Parathyroid adenoma (tissue), 2 donors: ENCODE measurements around the gene OGFOD2.

ENCODE experiments used
- H2AFZ ChIP-seq: fragments of 300-600 bp; sonication (generic); one replicate; pipeline ENCODE4 v1.7.0; 2017; ENCODE audit warnings: antibody characterized with exemption, mild to moderate bottlenecking
- H3K27ac ChIP-seq: fragments of 300-600 bp; sonication (generic); one replicate; pipeline ENCODE4 v1.7.0; 2017
- H3K27me3 ChIP-seq: fragments of 300-600 bp; sonication (generic); one replicate; pipeline ENCODE4 v1.7.0; 2017; ENCODE audit warnings: low read length; ENCODE audit not compliant: control insufficient read depth, insufficient read depth
- H3K36me3 ChIP-seq: fragments of 300-600 bp; sonication (generic); one replicate; pipeline ENCODE4 v1.7.0; 2017; ENCODE audit warnings: low read length; ENCODE audit not compliant: control insufficient read depth, insufficient read depth
- H3K4me1 ChIP-seq: fragments of 300-600 bp; sonication (generic); one replicate; pipeline ENCODE4 v1.7.0; 2017; ENCODE audit warnings: control low read depth
- H3K4me2 ChIP-seq: fragments of 300-600 bp; sonication (generic); one replicate; pipeline ENCODE4 v1.7.0; 2017; ENCODE audit warnings: low read length
- H3K4me3 ChIP-seq: fragments of 300-600 bp; sonication (generic); one replicate; pipeline ENCODE4 v1.7.0; 2017; ENCODE audit warnings: low read depth, low read length
- H3K79me2 ChIP-seq: fragments of 300-600 bp; sonication (generic); one replicate; pipeline ENCODE4 v1.7.0; 2017; ENCODE audit warnings: control low read depth
- H3K9ac ChIP-seq: fragments of 300-600 bp; sonication (generic); one replicate; pipeline ENCODE4 v1.7.0; 2017; ENCODE audit warnings: mild to moderate bottlenecking
- H3K9me3 ChIP-seq: fragments of 300-600 bp; sonication (generic); one replicate; pipeline ENCODE4 v1.7.0; 2017; ENCODE audit warnings: low read length; ENCODE audit not compliant: control insufficient read depth
- TF ChIP-seq, protein P1 (sequence below): fragments of 300-600 bp; sonication (generic); IDR thresholded peaks from one replicate; pipeline ENCODE4 v1.7.0; 2017; ENCODE audit warnings: antibody characterized with exemption, mild to moderate bottlenecking
- donor health status: primary hyperparathyroidism.

The OGFOD2 gene

GRCh38 chr12:122998316-122998715 is 23.3 kb downstream of the OGFOD2 start:
- H3K4me1 ChIP-seq: no peaks in the 10 kb centered on the region
- no peak overlapping the region for H3K27ac ChIP-seq
- TF ChIP-seq, protein P1, sequence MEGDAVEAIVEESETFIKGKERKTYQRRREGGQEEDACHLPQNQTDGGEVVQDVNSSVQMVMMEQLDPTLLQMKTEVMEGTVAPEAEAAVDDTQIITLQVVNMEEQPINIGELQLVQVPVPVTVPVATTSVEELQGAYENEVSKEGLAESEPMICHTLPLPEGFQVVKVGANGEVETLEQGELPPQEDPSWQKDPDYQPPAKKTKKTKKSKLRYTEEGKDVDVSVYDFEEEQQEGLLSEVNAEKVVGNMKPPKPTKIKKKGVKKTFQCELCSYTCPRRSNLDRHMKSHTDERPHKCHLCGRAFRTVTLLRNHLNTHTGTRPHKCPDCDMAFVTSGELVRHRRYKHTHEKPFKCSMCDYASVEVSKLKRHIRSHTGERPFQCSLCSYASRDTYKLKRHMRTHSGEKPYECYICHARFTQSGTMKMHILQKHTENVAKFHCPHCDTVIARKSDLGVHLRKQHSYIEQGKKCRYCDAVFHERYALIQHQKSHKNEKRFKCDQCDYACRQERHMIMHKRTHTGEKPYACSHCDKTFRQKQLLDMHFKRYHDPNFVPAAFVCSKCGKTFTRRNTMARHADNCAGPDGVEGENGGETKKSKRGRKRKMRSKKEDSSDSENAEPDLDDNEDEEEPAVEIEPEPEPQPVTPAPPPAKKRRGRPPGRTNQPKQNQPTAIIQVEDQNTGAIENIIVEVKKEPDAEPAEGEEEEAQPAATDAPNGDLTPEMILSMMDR: no peak
- H3K9me3 ChIP-seq: no peaks in the 10 kb centered on the region
- no peak overlapping the region for H2AFZ ChIP-seq
- H3K27me3 ChIP-seq: no peaks in the 10 kb centered on the region
- H3K79me2 ChIP-seq: no peaks in the 10 kb centered on the region
- no peak overlapping the region for H3K4me2 ChIP-seq
- no peak overlapping the region for H3K4me3 ChIP-seq
- no peak overlapping the region for H3K9ac ChIP-seq
- H3K36me3 ChIP-seq: no peaks in the 10 kb centered on the region

GRCh38 chr12:122999196-122999946 is 24.3 kb downstream of the OGFOD2 start:
- Histone ChIP-seq H3K9ac (no peak overlapping the region), H3K27ac (no peak overlapping the region), H3K9me3 (no peaks in the 10 kb centered on the region), H3K27me3 (no peaks in the 10 kb centered on the region), H3K4me2 (no peak overlapping the region), H3K36me3 (no peaks in the 10 kb centered on the region), H3K4me3 (no peak overlapping the region), H3K4me1 (no peaks in the 10 kb centered on the region), H2AFZ (no peak overlapping the region), H3K79me2 (no peaks in the 10 kb centered on the region)
- TF ChIP-seq, protein P1: no peak

DNA sequence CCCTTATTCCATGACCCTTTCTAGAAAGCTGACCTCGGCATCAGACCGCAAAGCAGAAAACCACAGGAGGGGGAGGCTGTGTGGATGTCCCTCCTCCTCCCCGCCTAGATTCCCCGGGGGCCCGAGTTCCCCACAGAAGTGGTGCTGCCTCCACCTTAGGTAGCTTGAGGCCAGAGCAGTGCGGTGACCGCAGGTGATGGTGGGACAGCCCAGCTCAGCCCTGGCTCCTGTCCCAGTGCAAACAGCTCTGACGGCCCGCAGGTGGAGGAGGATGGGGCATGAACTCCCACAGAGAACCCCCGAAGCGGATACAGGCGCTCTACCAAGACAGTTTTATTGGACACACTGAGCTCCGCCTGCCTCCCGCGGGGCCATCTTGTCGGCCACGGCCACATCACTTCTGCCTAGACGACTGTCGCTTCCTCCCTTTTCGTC is 25.0 kb downstream of the OGFOD2 start:
- Histone ChIP-seq H2AFZ (no peak overlapping the region), H3K79me2 (no peaks in the 10 kb centered on the region), H3K9ac (no peak overlapping the region), H3K9me3 (no peaks in the 10 kb centered on the region), H3K4me2 (no peak overlapping the region), H3K4me1 (no peaks in the 10 kb centered on the region), H3K36me3 (no peaks in the 10 kb centered on the region), H3K27me3 (no peaks in the 10 kb centered on the region), H3K27ac (no peak overlapping the region), H3K4me3 (no peak overlapping the region)
- TF ChIP-seq, protein P1: no peak

GRCh38 chr12:123000578-123000977 is 25.5 kb downstream of the OGFOD2 start:
- Histone ChIP-seq H3K4me2 (no peak overlapping the region), H3K4me1 (no peaks in the 10 kb centered on the region), H3K79me2 (no peaks in the 10 kb centered on the region), H3K27ac (no peak overlapping the region), H3K9me3 (no peaks in the 10 kb centered on the region), H2AFZ (no peak overlapping the region), H3K9ac (no peak overlapping the region), H3K4me3 (no peak overlapping the region), H3K27me3 (no peaks in the 10 kb centered on the region), H3K36me3 (no peaks in the 10 kb centered on the region)
- TF ChIP-seq, protein P1: no peak

- no peak overlapping the region for H2AFZ ChIP-seq
- TF ChIP-seq, protein P1: no peak
- H3K36me3 ChIP-seq: no peaks in the 10 kb centered on the region
- no peak overlapping the region for H3K27ac ChIP-seq
- H3K4me3 ChIP-seq: no peak overlapping the region
- no peaks in the 10 kb centered on the region for H3K27me3 ChIP-seq
- no peaks in the 10 kb centered on the region for H3K4me1 ChIP-seq
- H3K79me2 ChIP-seq: no peaks in the 10 kb centered on the region
- H3K9ac ChIP-seq: no peak overlapping the region
- no peak overlapping the region for H3K4me2 ChIP-seq
- no peaks in the 10 kb centered on the region for H3K9me3 ChIP-seq
Observed at GRCh38 chr12:123001464-123001863, 26.4 kb downstream of the OGFOD2 start.
